Activated CD4-positive, alpha-beta T cell treated with anti-CD3 and anti-CD28 coated beads, Interleukin-10, Interleukin-2, amounts not matched to agents 100 ng/mL and 50 ng/mL, durations not matched to agents 16 hours and 8 hours (primary cell): Measurements from ENCODE around the gene SEZ6L.

Source experiments
- DNase-seq: peaks from one replicate; pipeline ENCODE4 v3.0.0-alpha.2; 2020

SEZ6L gene

GRCh38 chr22:26251869-26252268 lies 82.6 kb downstream of the SEZ6L start:
- DNase-seq: no peak

- DNase-seq: peak; percentile 3
Measured at GRCh38 chr22:26259510-26259909, 90.2 kb downstream of the SEZ6L start.

- DNase-seq: no peak
Measured at GRCh38 chr22:26264162-26264561, 94.9 kb downstream of the SEZ6L start.

- DNase-seq: no peak
Measured at GRCh38 chr22:26265281-26265680, 96.0 kb downstream of the SEZ6L start.

- no peak for DNase-seq
Measured at GRCh38 chr22:26265909-26266308, 96.6 kb downstream of the SEZ6L start.

GRCh38 chr22:26267856-26268255 lies 98.6 kb downstream of the SEZ6L start:
- DNase-seq: no peak

- no peak for DNase-seq
Measured at GRCh38 chr22:26269572-26269971, 100.3 kb downstream of the SEZ6L start.

GRCh38 chr22:26271427-26271826 lies 102.2 kb downstream of the SEZ6L start:
- no peak for DNase-seq

GRCh38 chr22:26273011-26273675 lies 103.9 kb downstream of the SEZ6L start:
- no peak for DNase-seq

GRCh38 chr22:26276529-26277160 lies 107.4 kb downstream of the SEZ6L start:
- DNase-seq: no peak

GRCh38 chr22:26281941-26282340 lies 112.7 kb downstream of the SEZ6L start:
- DNase-seq: peak; percentile 8

GRCh38 chr22:26283330-26283729 lies 114.1 kb downstream of the SEZ6L start:
- DNase-seq: no peak

GRCh38 chr22:26285632-26286031 lies 116.4 kb downstream of the SEZ6L start:
- DNase-seq: no peak

GRCh38 chr22:26286091-26286820 lies 117.0 kb downstream of the SEZ6L start:
- no peak for DNase-seq

GRCh38 chr22:26287382-26288225 lies 118.3 kb downstream of the SEZ6L start:
- DNase-seq: no peak

GRCh38 chr22:26289611-26290101 lies 120.4 kb downstream of the SEZ6L start:
- DNase-seq: no peak

- no peak for DNase-seq
Measured at GRCh38 chr22:26291940-26292666, 122.8 kb downstream of the SEZ6L start.

GRCh38 chr22:26292667-26292995 lies 123.4 kb downstream of the SEZ6L start:
- DNase-seq: no peak

- DNase-seq: no peak
Measured at GRCh38 chr22:26295563-26296126, 126.4 kb downstream of the SEZ6L start.

GRCh38 chr22:26298605-26299310 lies 129.5 kb downstream of the SEZ6L start:
- DNase-seq: no peak

GRCh38 chr22:26302726-26303125 lies 133.5 kb downstream of the SEZ6L start:
- no peak for DNase-seq
